HUES48 (cell line): Measurements from ENCODE around the gene DIDO1.
A peak's percentile ranks its signal among the peaks of the same experiment; 100 is the strongest.

Experiments
- H3K27ac ChIP-seq: one replicate; pipeline ENCODE4 v1.7.0; 2013; ENCODE audit warnings: low read depth, low read length, inconsistent platforms
- H3K27me3 ChIP-seq: 2 replicates; pipeline ENCODE4 v1.6.1; 2013; ENCODE audit warnings: mild to moderate bottlenecking, low read length; ENCODE audit not compliant: control insufficient read depth, insufficient read depth
- H3K36me3 ChIP-seq: 2 replicates; pipeline ENCODE4 v1.6.1; 2013; ENCODE audit warnings: low read length; ENCODE audit not compliant: control insufficient read depth, insufficient read depth
- H3K4me1 ChIP-seq: 2 replicates; pipeline ENCODE4 v1.6.1; 2013; ENCODE audit warnings: mild to moderate bottlenecking, low read length; ENCODE audit not compliant: control insufficient read depth, insufficient read depth
- H3K4me3 ChIP-seq: 2 replicates; pipeline ENCODE4 v1.5.1; 2013; ENCODE audit warnings: mild to moderate bottlenecking, low read depth, low read length
- H3K9ac ChIP-seq: 2 replicates; pipeline ENCODE4 v1.6.1; 2013; ENCODE audit warnings: mild to moderate bottlenecking, low read depth, low read length, moderate library complexity
- H3K9me3 ChIP-seq: 2 replicates; pipeline ENCODE4 v1.6.1; 2013; ENCODE audit warnings: low read length; ENCODE audit not compliant: control insufficient read depth, insufficient read depth

DIDO1 gene

GRCh38 chr20:62914436-62914835 is 11.9 kb downstream of the DIDO1 start:
- H3K27ac ChIP-seq, result no peak overlapping the region
- H3K36me3 ChIP-seq, result peaks cover 51% of the 10 kb centered on the region
- H3K9me3 ChIP-seq, result no peaks in the 10 kb centered on the region
- no peak overlapping the region for H3K4me3 ChIP-seq
- H3K4me1 ChIP-seq, result peaks cover 52% of the 10 kb centered on the region
- no peaks in the 10 kb centered on the region for H3K27me3 ChIP-seq
- H3K9ac ChIP-seq, result no peak overlapping the region

DNA sequence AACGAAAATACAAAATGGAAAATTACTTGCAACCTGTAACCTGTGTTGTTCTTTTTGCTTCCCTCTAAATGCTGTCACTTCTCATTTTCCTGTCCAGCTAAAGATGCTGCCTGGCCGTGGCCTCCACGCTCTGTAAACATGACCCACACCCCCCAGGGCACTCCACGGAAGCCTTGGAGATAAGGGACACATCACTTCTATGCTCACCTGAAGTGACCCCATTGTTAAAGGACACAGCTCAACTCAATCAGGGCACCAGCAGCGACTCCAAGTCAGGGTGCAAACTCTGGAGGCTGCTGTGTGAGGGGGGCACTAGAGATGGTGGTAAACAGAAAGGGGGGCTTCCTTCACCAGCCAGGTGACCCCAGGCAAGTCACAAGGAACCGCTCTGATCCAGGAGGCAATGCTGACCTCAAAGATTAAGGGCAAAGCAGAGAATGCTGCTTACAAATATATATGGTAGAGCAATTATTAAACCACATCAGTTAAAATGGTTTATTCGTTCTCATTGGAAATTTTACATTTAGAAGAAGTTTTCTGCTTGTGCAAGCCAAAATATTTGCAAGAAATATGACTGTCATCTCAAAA is 13.2 kb downstream of the DIDO1 start:
- Histone ChIP-seq H3K4me3 (no peak overlapping the region), H3K9ac (no peak overlapping the region), H3K4me1 (peaks cover 39% of the 10 kb centered on the region), H3K9me3 (no peaks in the 10 kb centered on the region), H3K27ac (no peak overlapping the region), H3K27me3 (no peaks in the 10 kb centered on the region), H3K36me3 (peaks cover 64% of the 10 kb centered on the region)

DNA sequence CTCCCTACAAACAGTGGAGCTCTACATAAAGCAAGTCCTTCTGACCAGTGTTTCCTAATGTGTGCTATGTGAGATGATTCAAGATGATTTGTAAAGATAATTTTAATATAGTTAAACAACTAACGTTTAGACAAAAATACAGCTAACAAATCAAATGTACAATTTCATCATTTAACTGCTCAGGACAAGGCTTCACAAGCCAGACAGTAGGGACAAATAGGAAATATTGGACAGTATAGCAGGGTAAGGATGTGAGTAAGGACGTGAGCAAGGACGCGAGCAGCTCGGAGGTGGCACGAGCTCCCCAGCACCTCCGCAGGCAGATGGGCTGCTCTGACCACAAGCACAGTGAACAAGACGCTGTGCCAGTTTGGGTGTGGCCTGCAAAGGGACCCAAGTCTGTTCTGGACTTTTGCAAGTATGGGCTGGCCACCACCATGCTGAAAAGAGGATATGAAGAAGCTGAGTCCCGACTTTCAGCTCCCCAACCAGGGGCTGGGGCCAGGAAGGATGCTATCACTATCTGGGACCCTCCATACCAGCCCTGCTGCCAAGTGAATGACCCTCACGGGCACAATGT is 14.5 kb downstream of the DIDO1 start:
- Histone ChIP-seq H3K4me1 (peaks cover 25% of the 10 kb centered on the region), H3K9ac (no peak overlapping the region), H3K27ac (no peak overlapping the region), H3K36me3 (peaks cover 77% of the 10 kb centered on the region), H3K9me3 (no peaks in the 10 kb centered on the region), H3K27me3 (no peaks in the 10 kb centered on the region), H3K4me3 (no peak overlapping the region)

GRCh38 chr20:62910777-62911497 is 15.4 kb downstream of the DIDO1 start:
- peaks cover 86% of the 10 kb centered on the region for H3K36me3 ChIP-seq
- peaks cover 17% of the 10 kb centered on the region for H3K4me1 ChIP-seq
- H3K27me3 ChIP-seq, result no peaks in the 10 kb centered on the region
- H3K4me3 ChIP-seq, result no peak overlapping the region
- H3K9ac ChIP-seq, result no peak overlapping the region
- H3K9me3 ChIP-seq, result no peaks in the 10 kb centered on the region
- no peak overlapping the region for H3K27ac ChIP-seq

GRCh38 chr20:62910217-62910766 is 16.0 kb downstream of the DIDO1 start:
- no peaks in the 10 kb centered on the region for H3K9me3 ChIP-seq
- peaks cover 92% of the 10 kb centered on the region for H3K36me3 ChIP-seq
- H3K27me3 ChIP-seq, result no peaks in the 10 kb centered on the region
- H3K9ac ChIP-seq, result no peak overlapping the region
- no peak overlapping the region for H3K27ac ChIP-seq
- H3K4me3 ChIP-seq, result no peak overlapping the region
- H3K4me1 ChIP-seq, result peaks cover 12% of the 10 kb centered on the region

DNA sequence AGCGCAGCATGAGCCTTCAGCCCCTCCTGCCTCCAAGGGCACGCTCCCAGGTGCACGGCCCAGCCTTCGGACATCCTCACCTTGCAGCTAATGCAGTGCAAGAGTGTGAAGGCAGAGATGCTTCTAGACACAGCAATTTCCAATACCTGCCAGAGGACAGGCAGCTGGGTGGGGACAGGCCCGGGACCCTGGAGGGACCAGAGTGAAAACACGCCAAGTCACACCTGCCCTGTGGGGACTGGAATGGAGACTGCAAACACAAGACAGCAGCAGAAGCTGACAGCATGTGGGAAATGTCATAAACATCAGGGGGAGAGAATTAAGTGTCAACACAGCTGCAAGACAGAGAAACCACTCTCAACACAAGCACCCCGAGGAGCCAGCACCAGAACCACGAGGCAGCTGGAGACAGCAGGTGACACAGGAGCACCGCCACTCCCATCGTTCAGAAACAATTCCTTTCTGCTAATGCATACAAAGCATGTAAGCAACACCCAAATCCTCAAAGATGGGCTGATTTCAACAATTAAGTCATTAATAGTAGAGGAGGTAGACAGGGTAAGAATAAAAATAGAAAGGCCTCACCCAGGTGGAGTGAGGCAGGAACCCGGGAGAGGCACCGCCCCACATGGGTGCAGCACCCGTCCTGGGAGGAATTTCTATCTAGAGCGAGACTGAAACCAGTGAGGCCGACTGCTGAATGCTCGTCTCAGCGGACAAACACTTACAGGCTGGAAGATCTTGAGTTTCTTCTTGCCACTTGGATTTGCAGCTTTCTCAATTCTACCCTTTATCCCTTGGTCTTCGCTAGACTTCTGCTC is 17.1 kb downstream of the DIDO1 start:
- Histone ChIP-seq H3K36me3 (peaks cover 100% of the 10 kb centered on the region), H3K9me3 (no peaks in the 10 kb centered on the region), H3K27ac (no peak overlapping the region), H3K4me3 (no peak overlapping the region), H3K27me3 (no peaks in the 10 kb centered on the region), H3K4me1 (peaks cover 2% of the 10 kb centered on the region), H3K9ac (no peak overlapping the region)

- Histone ChIP-seq H3K9me3 (no peaks in the 10 kb centered on the region), H3K36me3 (peaks cover 100% of the 10 kb centered on the region), H3K9ac (no peak overlapping the region), H3K27ac (peak overlapping the region; percentile 27), H3K27me3 (no peaks in the 10 kb centered on the region), H3K4me1 (no peaks in the 10 kb centered on the region; the same call in 1 of the 2 replicates), H3K4me3 (no peak overlapping the region)
Observed at GRCh38 chr20:62907384-62908317, 18.7 kb downstream of the DIDO1 start.

GRCh38 chr20:62906647-62907375 is 19.5 kb downstream of the DIDO1 start:
- H3K4me3 ChIP-seq, result no peak overlapping the region
- H3K4me1 ChIP-seq, result no peaks in the 10 kb centered on the region; the same call in 1 of the 2 replicates
- no peaks in the 10 kb centered on the region for H3K27me3 ChIP-seq
- H3K36me3 ChIP-seq, result peaks cover 100% of the 10 kb centered on the region
- no peaks in the 10 kb centered on the region for H3K9me3 ChIP-seq
- no peak overlapping the region for H3K9ac ChIP-seq
- peak overlapping the region; percentile 27 for H3K27ac ChIP-seq

GRCh38 chr20:62906209-62906608 is 20.1 kb downstream of the DIDO1 start:
- H3K9ac ChIP-seq, result no peak overlapping the region
- peaks cover 100% of the 10 kb centered on the region for H3K36me3 ChIP-seq
- H3K4me3 ChIP-seq, result no peak overlapping the region
- peaks cover 3% of the 10 kb centered on the region; the same call in 1 of the 2 replicates for H3K4me1 ChIP-seq
- no peak overlapping the region for H3K27ac ChIP-seq
- no peaks in the 10 kb centered on the region for H3K27me3 ChIP-seq
- H3K9me3 ChIP-seq, result no peaks in the 10 kb centered on the region
